GM12801 (cell line): ENCODE data around the gene HENMT1.

Experiments used
- TF ChIP-seq, protein P1 (sequence below): IDR thresholded peaks from one replicate; pipeline ENCODE4 v1.5.1; 2011; ENCODE audit warnings: control low read depth; ENCODE audit not compliant: insufficient read length; ENCODE audit errors: extremely low read depth

Gene HENMT1

DNA sequence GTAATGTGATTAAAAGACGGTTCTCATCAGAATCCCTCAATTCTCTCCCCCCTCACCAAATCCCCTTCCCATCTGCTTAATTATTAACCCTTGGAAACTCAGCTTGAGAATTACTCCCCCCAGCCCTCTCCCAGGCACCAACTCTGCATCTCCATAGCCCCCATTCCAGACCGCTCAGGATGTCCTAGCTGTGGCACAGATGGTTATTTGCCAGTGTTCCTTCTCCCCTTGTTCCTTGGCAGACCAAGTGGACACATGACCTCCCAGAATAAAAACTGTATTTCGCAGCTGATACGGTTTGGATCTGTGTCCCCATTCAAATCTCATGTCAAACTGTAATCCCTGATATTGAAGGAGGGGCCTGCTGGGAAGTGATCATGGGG lies 14.6 kb downstream of the HENMT1 start:
- TF ChIP-seq, protein P1, sequence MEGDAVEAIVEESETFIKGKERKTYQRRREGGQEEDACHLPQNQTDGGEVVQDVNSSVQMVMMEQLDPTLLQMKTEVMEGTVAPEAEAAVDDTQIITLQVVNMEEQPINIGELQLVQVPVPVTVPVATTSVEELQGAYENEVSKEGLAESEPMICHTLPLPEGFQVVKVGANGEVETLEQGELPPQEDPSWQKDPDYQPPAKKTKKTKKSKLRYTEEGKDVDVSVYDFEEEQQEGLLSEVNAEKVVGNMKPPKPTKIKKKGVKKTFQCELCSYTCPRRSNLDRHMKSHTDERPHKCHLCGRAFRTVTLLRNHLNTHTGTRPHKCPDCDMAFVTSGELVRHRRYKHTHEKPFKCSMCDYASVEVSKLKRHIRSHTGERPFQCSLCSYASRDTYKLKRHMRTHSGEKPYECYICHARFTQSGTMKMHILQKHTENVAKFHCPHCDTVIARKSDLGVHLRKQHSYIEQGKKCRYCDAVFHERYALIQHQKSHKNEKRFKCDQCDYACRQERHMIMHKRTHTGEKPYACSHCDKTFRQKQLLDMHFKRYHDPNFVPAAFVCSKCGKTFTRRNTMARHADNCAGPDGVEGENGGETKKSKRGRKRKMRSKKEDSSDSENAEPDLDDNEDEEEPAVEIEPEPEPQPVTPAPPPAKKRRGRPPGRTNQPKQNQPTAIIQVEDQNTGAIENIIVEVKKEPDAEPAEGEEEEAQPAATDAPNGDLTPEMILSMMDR = no peak

DNA sequence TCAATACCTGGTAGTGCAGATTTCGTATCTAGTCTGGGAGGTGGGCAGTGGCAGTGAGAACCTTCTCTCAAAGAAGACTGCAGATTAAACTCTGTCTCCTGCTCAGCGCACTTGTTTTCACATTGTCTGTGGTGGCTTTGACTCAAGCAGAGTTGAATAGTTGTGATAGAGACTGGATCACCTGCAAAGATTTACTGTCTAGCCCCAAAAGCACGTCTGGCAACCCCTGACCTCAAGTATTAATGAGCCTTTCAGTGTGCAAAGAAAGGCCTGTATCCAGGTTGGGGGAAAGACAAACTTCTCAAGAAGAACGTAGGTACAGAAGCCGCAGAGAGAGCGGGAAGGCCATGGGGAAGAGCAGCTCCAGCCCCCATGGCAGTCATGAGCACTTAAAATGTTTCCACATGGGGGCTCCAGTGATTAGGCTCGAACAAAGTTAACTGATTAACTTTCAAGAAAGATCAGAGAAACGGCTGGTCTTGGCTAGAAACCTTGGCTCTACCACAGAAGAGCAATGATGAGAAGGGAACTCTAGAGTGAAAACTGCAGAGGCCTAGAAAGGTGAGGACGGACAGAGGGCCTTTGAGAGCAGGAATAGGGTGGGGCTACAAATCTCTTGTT lies 15.2 kb downstream of the HENMT1 start:
- TF ChIP-seq, protein P1 = no peak

DNA sequence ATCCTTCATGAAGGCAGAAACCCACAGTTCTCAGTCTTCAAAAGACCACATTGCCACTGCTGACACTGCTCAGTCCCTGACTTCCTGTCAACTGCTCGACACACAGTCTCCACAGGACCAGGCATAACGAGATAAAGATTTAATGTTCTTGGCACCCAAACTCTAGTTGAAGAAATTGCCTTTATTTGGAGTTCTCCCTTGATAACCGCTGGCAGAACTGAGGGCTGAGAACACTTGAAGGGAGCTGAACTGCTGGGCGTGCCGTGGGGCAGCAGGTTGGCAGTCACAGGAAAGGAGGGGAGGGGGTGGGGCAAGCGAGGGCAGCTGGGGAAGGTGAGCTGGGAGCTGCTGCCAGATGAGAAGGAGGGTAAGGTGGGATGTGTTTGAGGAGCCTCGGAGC lies 15.9 kb downstream of the HENMT1 start:
- TF ChIP-seq, protein P1 = no peak

DNA sequence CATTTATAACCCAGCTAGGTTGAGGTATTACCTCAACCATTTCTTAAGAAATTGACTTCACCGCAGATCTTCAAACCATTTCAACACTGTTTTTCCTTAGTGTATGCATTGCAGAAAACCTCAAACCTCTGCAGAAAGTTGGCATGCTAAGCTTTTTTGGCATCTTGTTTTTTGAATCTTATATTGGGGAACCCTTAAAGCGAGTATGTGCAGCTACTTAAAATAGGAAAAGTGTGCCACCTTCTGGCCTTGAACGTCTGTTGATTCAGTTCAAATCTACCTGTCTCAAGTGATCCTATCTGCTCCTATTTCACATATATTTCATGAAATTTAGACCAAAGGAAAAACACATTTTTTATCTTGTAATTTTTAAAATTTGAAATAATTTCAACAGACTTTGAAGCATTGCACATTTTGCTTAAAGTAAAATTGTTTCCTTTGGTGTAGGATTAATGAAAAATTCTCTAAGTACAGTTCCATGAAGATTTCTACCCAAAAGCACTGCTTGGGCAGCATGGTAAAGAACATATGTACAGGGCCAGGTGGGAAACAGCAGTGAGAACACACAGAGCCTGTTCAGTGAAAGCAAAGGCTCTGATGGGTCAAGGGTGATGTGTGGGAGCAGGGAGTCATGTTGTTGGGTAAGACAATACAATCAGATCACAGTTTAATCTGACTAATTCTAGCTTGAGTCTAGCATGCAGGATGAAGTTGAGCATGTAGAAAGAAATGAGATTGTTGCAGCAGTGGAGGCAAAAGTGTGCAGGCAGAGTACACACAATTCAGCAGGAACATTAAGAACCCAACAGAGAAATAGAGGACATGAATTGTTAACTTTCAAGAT lies 17.2 kb downstream of the HENMT1 start:
- TF ChIP-seq, protein P1 = no peak

DNA sequence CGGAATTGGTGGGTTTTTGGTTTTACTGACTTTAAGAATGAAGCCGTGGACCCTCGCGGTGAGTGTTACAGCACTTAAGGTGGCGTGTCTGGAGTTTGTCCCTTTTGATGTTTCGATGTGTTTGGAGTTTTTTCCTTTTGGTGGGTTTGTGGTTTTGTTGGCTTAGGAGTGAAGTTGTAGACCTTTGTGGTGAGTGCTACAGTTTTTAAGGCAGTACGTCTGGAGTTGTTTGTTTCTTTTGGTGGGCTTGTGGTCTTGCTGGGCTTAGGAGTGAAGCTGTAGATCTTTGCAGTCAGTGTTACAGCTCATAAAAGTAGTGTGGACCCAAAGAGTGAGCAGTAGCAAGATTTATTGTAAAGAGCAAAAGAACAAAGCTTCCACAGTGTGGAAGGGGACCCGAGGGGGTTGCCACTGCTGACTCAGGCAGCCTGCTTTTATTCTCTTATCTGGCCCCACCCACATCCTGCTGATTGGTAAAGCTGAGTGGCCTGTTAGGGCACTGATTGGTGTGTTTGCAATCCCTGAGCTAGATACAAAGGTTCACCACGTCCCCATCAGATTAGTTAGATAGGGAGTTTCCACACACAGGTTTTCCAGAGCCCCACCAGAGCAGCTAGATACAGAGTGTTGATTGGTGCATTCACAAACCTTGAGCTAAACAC lies 20.9 kb downstream of the HENMT1 start:
- TF ChIP-seq, protein P1 = no peak

DNA sequence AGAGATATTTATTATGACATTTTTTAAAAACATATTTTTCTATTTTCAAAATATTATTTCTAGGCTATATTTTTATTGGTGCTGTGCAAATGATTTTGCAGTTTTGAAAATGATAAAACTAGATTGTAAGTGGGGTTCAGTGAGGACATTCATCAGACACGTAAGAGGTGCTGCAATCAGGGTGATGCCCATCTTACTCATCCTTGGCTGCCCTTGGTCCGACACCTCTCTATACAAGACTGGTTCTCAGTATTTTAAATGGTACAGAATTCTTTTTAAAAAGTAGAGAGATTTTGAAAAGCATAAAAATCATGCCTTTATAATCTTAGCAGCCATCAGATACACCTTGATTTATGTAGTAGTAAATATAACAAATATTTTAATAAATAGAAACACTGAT lies 24.0 kb downstream of the HENMT1 start:
- TF ChIP-seq, protein P1 = no peak

DNA sequence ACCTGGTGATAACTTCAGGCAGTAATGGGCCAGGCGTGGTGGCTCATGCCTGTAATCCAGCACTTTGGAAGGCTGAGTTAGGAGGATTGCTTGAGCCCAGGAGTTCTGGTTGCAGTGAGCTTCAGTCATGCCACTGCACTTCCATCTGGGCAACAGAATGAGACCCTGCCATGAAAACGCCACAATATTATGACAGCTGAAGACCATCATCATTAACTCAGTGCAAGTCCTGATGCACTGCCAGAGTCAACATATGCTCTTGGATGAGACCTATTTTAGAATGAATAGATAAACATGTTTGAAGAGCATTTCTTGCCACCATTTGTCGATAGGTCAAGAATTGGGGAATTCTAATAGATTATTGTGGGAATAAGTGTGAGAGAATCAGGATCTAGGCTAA lies 26.4 kb downstream of the HENMT1 start:
- TF ChIP-seq, protein P1 = no peak
